HG03342 (cell line): Measurements from ENCODE around the gene SEMA4D.
A peak's percentile ranks its signal among the peaks of the same experiment; 100 is the strongest.

ENCODE experiments used
- ATAC-seq: cut with Tn5 transposase; IDR thresholded peaks from one replicate; pipeline ENCODE4 v1.9.1; 2021; ENCODE audit warnings: mild to moderate bottlenecking, moderate library complexity; ENCODE audit not compliant: unreplicated experiment

SEMA4D gene

GRCh38 chr9:89497978-89498851, at the start of gene SEMA4D:
Gene SEMA4D (minus strand): TSS chr9:89498113. CDS start chr9:89405456, 92,657 bp downstream.
- ATAC-seq: no peak

- no peak for ATAC-seq
These were observed 49.1 kb upstream of the SEMA4D start for GRCh38 chr9:89547000-89547399.

- no peak for ATAC-seq
These were observed 46.4 kb upstream of the SEMA4D start for GRCh38 chr9:89544279-89544661.

- ATAC-seq: no peak
These were observed 45.8 kb upstream of the SEMA4D start for GRCh38 chr9:89543621-89544278.

GRCh38 chr9:89543111-89543510, 45.2 kb upstream of the SEMA4D start:
- ATAC-seq: no peak

GRCh38 chr9:89542401-89543021, 44.6 kb upstream of the SEMA4D start:
- peak; percentile 70 for ATAC-seq

GRCh38 chr9:89541798-89542197, 43.9 kb upstream of the SEMA4D start:
- ATAC-seq: no peak

GRCh38 chr9:89539374-89539773, 41.5 kb upstream of the SEMA4D start:
- ATAC-seq: no peak

- no peak for ATAC-seq
These were observed 41.0 kb upstream of the SEMA4D start for GRCh38 chr9:89538871-89539270.

- ATAC-seq: no peak
These were observed 39.3 kb upstream of the SEMA4D start for GRCh38 chr9:89537166-89537565.

- no peak for ATAC-seq
These were observed 38.7 kb upstream of the SEMA4D start for GRCh38 chr9:89536600-89536999.

- ATAC-seq: no peak
These were observed 38.2 kb upstream of the SEMA4D start for GRCh38 chr9:89536145-89536574.

GRCh38 chr9:89535461-89535860, 37.5 kb upstream of the SEMA4D start:
- no peak for ATAC-seq

- no peak for ATAC-seq
These were observed 36.8 kb upstream of the SEMA4D start for GRCh38 chr9:89534515-89535287.

GRCh38 chr9:89533411-89534095, 35.6 kb upstream of the SEMA4D start:
- ATAC-seq: no peak

- ATAC-seq: no peak
These were observed 35.0 kb upstream of the SEMA4D start for GRCh38 chr9:89532944-89533343.

GRCh38 chr9:89532478-89532877, 34.6 kb upstream of the SEMA4D start:
- ATAC-seq: no peak

- no peak for ATAC-seq
These were observed 33.9 kb upstream of the SEMA4D start for GRCh38 chr9:89531766-89532165.

- no peak for ATAC-seq
These were observed 32.8 kb upstream of the SEMA4D start for GRCh38 chr9:89530726-89531125.

GRCh38 chr9:89529243-89530035, 31.5 kb upstream of the SEMA4D start:
- no peak for ATAC-seq
